Neural progenitor cell (in vitro differentiated cells): ENCODE data around the gene RASL11B.

Source experiments
- CTCF ChIP-seq: fragments of 200-600 bp; sonication (generic); IDR thresholded peaks from 2 replicates; pipeline ENCODE4 v1.5.1; 2017; ENCODE audit warnings: antibody characterized with exemption, mild to moderate bottlenecking
- EZH2 ChIP-seq: fragments of 200-600 bp; sonication (generic); IDR thresholded peaks from 2 replicates; pipeline ENCODE4 v1.6.1; 2017; ENCODE audit warnings: antibody characterized with exemption, mild to moderate bottlenecking, moderate library complexity
- EZH2phosphoT487 ChIP-seq: fragments of 200-600 bp; sonication (generic); IDR thresholded peaks from 2 replicates; pipeline ENCODE4 v1.6.1; 2017; ENCODE audit warnings: antibody characterized with exemption

GRCh38 chr4:52879471-52879870 lies 17.4 kb downstream of the RASL11B start:
- TF ChIP-seq CTCF: no peak
- no peak for TF ChIP-seq EZH2
- no peak for TF ChIP-seq EZH2phosphoT487
